GM10266 (cell line): ENCODE data around the gene TBPL2.
A peak's percentile ranks its signal among the peaks of the same experiment; 100 is the strongest.
"Not testable (repeated sequence)": the region's sequence is repeated elsewhere in the genome, so short reads cannot be mapped to it uniquely, and the experiment has no call there.

Source experiments
- DNase-seq: peaks from one replicate; pipeline ENCODE4 v3.0.0; 2012; ENCODE audit errors: extremely low spot score
- CTCF ChIP-seq: IDR thresholded peaks from 2 replicates; pipeline ENCODE4 v1.5.1; 2012; ENCODE audit warnings: mild to moderate bottlenecking, low read depth; ENCODE audit not compliant: control insufficient read depth, insufficient read depth; ENCODE audit errors: missing control alignments

Gene TBPL2

DNA sequence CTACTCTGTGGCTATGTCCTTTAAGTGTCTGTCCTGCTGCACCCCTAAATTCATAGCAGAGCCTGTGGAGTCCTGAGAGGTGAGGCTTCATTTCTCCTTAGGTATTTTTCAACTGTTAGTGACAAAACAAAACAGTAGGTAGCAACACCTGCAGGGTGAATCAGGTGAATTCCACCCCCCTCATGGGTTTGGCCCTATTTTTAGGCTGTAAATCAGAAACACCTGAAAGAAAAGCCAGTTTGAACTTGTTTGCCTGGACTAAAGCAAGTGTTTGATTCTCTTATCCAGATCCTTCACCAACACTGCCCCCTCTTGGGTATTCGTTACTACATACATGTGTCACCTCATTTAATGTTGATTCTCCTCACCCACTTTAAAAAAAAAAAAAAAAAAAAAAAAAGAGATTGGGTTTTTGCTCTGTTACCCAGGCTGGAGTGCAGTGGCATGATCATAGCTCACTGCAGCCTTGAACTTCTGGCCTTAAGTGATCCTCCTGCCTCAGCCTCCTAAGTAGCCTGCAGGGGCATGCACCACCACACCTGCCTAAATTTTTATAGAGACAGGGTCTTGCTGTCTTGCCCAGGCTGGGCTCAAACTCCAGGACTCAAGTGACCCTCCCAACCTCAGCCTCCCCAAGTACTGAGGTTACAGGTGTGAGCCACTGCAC lies 10.3 kb downstream of the TBPL2 start:
- TF ChIP-seq CTCF: peak; percentile 40
- peak; percentile 64 for DNase-seq

- DNase-seq: no peak
- no peak for TF ChIP-seq CTCF
These were observed 13.0 kb downstream of the TBPL2 start for GRCh38 chr14:55427439-55427838.

GRCh38 chr14:55426891-55427290 lies 13.5 kb downstream of the TBPL2 start:
- no peak for TF ChIP-seq CTCF
- no peak for DNase-seq

GRCh38 chr14:55425091-55425490 lies 15.3 kb downstream of the TBPL2 start:
- no peak for TF ChIP-seq CTCF
- DNase-seq: no peak

- no peak for TF ChIP-seq CTCF
- no peak for DNase-seq
These were observed 16.4 kb downstream of the TBPL2 start for GRCh38 chr14:55423969-55424368.

- DNase-seq: not testable (repeated sequence)
These were observed 18.1 kb downstream of the TBPL2 start for GRCh38 chr14:55422338-55422737.

DNA sequence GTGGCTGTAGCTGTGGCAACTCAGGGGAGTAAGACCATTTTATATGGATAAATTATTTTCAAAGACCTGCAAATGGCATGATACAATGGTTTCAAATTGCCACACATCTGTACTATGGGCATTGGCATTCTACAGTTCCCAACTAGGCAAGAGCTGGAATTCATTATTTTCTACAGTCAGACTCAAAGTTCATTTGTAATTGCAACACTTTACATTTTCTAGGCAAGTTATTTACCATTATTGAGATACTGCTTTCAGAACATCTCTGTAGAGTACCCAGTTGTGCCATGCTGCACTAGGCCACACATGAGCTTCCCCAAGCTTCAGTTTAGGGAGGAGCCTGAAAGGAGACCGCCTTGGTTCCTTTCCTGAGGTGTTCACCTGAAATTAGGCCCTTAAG lies 20.8 kb downstream of the TBPL2 start:
- no peak for TF ChIP-seq CTCF
- no peak for DNase-seq

GRCh38 chr14:55418411-55418810 lies 22.0 kb downstream of the TBPL2 start:
- no peak for DNase-seq
- no peak for TF ChIP-seq CTCF
